SK-N-MC (cell line): ENCODE measurements around the gene SKIC8.
"Not testable (repeated sequence)": the region's sequence is repeated elsewhere in the genome, so short reads cannot be mapped to it uniquely, and the experiment has no call there.

Experiments
- DNase-seq: peaks from one replicate; pipeline ENCODE4 v3.0.0-alpha.2; 2011; ENCODE audit warnings: low read depth, low spot score
- H3K27ac ChIP-seq: fragments of 200-600 bp; sonication (generic); 2 replicates; pipeline ENCODE4 v1.5.1; 2016; ENCODE audit warnings: mixed run types
- H3K36me3 ChIP-seq: fragments of 200-600 bp; sonication (generic); 2 replicates; pipeline ENCODE4 v1.6.1; 2017; ENCODE audit warnings: antibody characterized with exemption, low read length, mixed read lengths; ENCODE audit not compliant: insufficient read depth
- H3K4me3 ChIP-seq: fragments of 200-600 bp; sonication (generic); 2 replicates; pipeline ENCODE4 v1.5.1; 2016
- H3K9ac ChIP-seq: fragments of 200-600 bp; sonication (generic); 2 replicates; pipeline ENCODE4 v1.8.0; 2017; ENCODE audit warnings: mixed run types, mixed read lengths; ENCODE audit not compliant: insufficient read length
- H3K9me3 ChIP-seq: fragments of 200-600 bp; sonication (generic); 2 replicates; pipeline ENCODE4 v1.6.1; 2017; ENCODE audit warnings: low read depth, mild to moderate bottlenecking, antibody characterized with exemption, low read length, moderate library complexity, mixed read lengths
- EZH2 ChIP-seq: fragments of 200-600 bp; sonication (generic); IDR thresholded peaks from one replicate; pipeline ENCODE4 v1.6.1; 2017; ENCODE audit warnings: antibody characterized with exemption
- FOXP2 ChIP-seq: optimal IDR thresholded peaks from 2 replicates; pipeline ENCODE3; 2011; ENCODE audit warnings: mild to moderate bottlenecking, moderate library complexity; ENCODE audit not compliant: insufficient read depth; ENCODE audit errors: extremely low read length, control extremely low read depth
- POLR2AphosphoS5 ChIP-seq: IDR thresholded peaks from 2 replicates; pipeline ENCODE4 v1.6.1; 2012; ENCODE audit warnings: mild to moderate bottlenecking, low read depth, low read length, borderline replicate concordance

Gene SKIC8

DNA sequence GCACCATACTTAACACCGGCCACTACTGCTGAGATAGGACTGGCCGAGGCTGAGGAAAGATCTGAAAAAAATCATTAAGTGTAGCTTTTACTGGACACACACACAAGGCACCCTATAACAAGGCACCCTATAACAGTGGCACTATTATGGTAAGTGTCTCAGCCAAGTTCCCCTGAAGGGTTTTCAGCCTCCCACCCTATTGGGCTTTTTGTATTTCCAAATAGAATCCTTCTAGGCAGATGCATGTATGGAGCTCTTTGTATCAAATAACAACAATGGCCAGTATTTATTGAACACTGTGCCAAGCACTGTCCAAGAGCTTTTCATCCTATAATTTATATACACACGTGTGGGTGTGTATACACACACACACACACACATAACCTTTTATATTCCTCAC lies 41.7 kb downstream of the SKIC8 start:
- no peak overlapping the region for H3K9ac ChIP-seq
- DNase-seq: no peak
- H3K27ac ChIP-seq: no peak overlapping the region
- no peak for TF ChIP-seq FOXP2
- no peaks in the 10 kb centered on the region for H3K36me3 ChIP-seq
- no peaks in the 10 kb centered on the region for H3K9me3 ChIP-seq
- H3K4me3 ChIP-seq: no peak overlapping the region

DNA sequence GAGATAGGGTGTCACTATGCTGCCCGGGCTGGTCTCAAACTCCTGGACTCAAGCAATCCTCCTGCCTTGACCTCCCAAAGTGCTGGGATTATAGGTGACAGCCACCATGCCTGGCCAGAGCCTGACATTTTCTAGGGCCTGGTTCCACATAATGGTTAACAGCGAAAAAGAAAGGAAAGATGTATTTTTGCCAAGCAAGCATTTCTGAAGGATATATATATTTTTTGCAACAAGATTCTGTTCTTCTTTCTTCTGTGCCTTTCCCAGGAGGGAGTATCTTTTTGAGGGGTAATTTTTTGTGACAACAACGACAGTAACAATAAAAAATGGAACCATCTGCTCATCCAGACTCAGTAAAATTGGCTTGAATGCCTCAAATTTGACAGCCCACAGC lies 43.4 kb downstream of the SKIC8 start:
- Histone ChIP-seq H3K9ac (no peak overlapping the region), H3K4me3 (no peak overlapping the region), H3K36me3 (no peaks in the 10 kb centered on the region), H3K27ac (no peak overlapping the region), H3K9me3 (no peaks in the 10 kb centered on the region)
- TF ChIP-seq FOXP2 (no peak), EZH2 (no peak)
- no peak for DNase-seq

DNA sequence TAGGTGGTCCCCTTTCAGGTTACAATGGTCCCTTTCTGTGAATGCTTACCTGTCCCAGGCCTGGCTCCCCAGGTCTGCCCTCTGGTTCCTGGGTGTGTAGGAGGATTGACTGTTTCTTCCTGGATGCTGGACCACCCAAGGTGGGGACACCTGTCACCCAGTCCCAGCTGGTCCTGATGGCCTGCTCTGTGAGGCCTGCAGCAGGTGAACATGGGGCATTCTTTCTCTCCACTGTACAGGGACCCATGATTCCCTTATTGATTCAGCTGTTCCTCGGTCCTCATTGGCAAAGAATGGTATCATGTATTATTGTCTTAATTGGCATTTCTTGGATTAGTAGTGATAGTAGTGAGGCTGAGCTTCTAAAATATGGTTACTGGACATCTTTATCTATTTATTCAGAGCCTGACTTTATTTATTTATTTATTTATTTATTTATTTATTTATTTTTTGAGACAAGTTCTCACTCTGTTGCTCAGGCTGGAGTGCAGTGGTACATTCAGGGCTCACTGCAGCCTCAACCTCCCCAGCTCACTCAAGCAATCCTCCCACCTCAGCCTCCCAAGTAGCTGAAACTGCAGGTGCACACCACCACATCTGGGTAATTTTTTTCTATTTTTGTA lies 43.9 kb downstream of the SKIC8 start:
- TF ChIP-seq EZH2 (no peak), POLR2AphosphoS5 (no peak), FOXP2 (no peak)
- H3K36me3 ChIP-seq: no peaks in the 10 kb centered on the region
- no peaks in the 10 kb centered on the region for H3K9me3 ChIP-seq
- no peak overlapping the region for H3K9ac ChIP-seq
- H3K4me3 ChIP-seq: no peak overlapping the region
- H3K27ac ChIP-seq: no peak overlapping the region
- DNase-seq: no peak

DNA sequence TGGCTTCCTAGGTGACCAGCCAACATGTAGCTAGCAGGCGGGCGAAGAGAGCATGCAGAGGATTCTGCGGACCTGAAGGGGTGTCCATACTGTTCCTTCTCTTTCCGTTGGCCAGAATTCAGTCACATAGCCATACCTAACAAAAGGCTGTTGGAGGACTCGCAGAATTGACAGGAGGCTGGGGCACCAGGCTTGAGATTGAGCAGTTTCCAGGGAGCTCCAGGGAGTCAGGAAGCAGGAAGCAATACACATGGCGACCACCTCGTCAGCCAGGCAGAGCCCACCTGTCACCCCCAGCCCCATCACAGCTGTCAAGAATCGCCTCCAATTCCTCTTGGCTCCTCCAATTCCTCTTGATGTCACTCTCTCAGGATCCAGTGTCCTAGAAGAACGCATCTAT lies 48.3 kb downstream of the SKIC8 start:
- no peak overlapping the region for H3K9ac ChIP-seq
- DNase-seq: no peak
- H3K4me3 ChIP-seq: no peak overlapping the region
- no peaks in the 10 kb centered on the region for H3K9me3 ChIP-seq
- no peak overlapping the region for H3K27ac ChIP-seq
- H3K36me3 ChIP-seq: no peaks in the 10 kb centered on the region
- no peak for TF ChIP-seq EZH2
- TF ChIP-seq FOXP2: no peak
- no peak for TF ChIP-seq POLR2AphosphoS5

DNA sequence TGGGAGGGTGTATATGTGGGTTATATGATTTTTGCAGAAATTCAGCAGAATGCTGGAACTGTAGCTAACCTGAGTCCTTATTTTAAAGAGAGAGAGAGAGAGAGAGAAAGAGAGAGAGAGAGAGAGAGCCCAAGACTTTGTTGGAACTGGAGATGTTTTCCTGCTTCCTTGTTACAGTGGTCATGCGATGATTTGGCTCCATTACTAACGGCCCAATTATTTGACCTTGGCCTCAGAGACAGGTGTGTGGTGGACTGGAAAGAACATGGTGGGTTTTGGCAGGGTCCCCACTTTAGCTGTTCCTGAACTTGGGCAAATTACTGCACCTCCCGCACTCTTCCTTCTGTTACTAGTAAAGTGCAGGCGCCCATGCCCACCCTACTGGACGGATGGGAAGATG lies 50.3 kb downstream of the SKIC8 start:
- DNase-seq: no peak
- Histone ChIP-seq H3K9ac (no peak overlapping the region), H3K4me3 (no peak overlapping the region), H3K9me3 (no peaks in the 10 kb centered on the region), H3K36me3 (no peaks in the 10 kb centered on the region), H3K27ac (no peak overlapping the region)
- TF ChIP-seq EZH2 (no peak), FOXP2 (no peak), POLR2AphosphoS5 (no peak)

DNA sequence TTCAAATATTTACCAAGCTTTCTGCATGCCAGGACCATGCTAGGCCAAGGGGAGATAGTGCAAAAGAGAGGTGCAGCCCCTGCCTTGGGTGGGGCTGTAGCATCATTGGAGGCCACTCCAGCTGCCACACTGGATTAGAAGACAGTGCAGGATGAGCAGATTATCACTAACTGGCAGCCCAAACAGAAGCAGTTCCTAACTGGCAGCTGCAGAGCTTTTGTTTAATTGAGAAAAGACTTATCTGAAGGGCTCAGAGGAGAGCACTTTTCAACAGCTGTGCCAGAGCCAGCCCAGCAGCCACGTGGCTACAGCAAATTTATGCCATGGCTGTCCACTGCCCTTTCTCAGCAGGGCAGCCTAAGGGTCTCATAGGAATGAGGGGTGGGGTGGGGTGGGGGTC lies 51.5 kb downstream of the SKIC8 start:
- Histone ChIP-seq H3K36me3 (no peaks in the 10 kb centered on the region), H3K9ac (no peak overlapping the region), H3K9me3 (no peaks in the 10 kb centered on the region), H3K4me3 (no peak overlapping the region), H3K27ac (no peak overlapping the region)
- DNase-seq: no peak
- TF ChIP-seq POLR2AphosphoS5: no peak
- TF ChIP-seq EZH2: no peak

DNA sequence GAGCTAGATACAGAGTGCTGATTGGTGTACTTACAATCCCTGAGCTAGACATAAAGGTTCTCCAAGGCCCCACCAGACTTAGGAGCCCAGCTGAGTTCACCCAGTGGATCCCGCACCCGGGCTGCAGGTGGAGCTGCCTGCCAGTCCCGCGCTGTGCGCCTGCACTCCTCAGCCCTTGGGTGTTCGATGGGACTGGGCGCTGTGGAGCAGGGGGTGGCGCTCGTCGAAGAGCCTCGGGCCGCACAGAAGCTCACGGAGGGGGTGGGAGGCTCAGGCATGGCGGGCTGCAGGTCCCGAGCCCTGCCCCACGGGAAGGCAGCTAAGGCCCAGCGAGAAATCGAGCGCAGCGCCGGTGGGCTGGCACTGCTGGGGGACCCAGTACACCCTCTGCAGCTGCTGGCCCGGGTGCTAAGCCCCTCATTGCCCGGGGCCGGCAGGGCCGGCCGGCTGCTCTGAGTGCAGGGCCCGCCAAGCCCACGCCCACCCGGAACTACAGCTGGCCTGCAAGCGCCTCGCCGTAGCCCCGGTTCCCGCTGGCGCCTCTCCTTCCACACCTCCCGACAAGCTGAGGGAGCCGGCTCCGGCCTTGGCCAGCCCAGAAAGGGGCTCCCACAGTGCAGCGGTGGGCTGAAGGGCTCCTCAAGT lies 53.3 kb downstream of the SKIC8 start:
- DNase-seq, H3K36me3 ChIP-seq, H3K9ac ChIP-seq, H3K9me3 ChIP-seq, H3K27ac ChIP-seq, H3K4me3 ChIP-seq: not testable (repeated sequence)

DNA sequence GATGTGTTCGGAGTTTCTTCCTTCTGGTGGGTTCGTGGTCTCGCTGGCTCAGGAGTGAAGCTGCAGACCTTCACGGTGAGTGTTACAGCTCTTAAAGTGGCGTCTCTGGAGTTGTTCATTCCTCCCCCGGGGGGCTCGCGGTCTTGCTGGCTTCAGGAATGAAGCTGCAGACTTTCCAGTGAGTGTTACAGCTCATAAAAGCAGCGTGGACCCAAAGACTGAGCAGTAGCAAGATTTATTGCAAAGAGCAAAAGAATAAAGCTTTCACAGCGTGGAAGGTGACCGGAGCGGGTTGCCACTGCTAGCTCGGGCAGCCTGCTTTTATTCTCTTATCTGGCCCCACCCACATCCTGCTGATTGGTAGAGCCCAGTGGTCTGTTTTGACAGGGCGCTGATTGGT lies 54.0 kb downstream of the SKIC8 start:
- not testable (repeated sequence) for DNase-seq, H3K27ac ChIP-seq, H3K9me3 ChIP-seq, H3K9ac ChIP-seq, H3K36me3 ChIP-seq, H3K4me3 ChIP-seq

DNA sequence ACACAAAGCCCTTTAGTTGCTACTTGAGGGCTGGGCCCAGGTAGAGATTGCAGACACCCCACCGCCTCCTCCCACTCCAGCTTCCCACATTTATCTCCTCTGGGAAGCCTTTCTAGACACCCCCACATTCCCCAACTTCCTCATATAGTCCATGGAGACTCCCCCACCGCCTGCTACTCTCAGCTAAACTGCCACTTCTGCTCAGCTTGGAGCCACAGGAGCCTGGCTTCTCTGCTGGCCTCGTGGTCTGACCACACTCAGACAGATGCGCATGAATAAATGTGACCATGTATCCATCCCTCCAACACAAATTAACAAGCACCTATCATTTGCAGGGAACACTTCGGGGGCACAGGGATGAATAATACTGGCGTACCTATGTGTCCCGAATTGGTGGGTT lies 54.5 kb downstream of the SKIC8 start:
- no peak overlapping the region for H3K27ac ChIP-seq
- DNase-seq: no peak
- no peak overlapping the region for H3K9ac ChIP-seq
- no peak for TF ChIP-seq EZH2
- no peak for TF ChIP-seq POLR2AphosphoS5
- TF ChIP-seq FOXP2: no peak
- no peaks in the 10 kb centered on the region for H3K36me3 ChIP-seq
- no peaks in the 10 kb centered on the region for H3K9me3 ChIP-seq
- H3K4me3 ChIP-seq: no peak overlapping the region
